Right lobe of liver (tissue), 6 donors: Measurements from ENCODE around the gene EVA1A. TPM values are rescaled to one million over a fixed set of nuclear protein-coding genes. Genes with fewer than 3 reads are reported as not detected.

Experiments used
- ATAC-seq, 4 donors: fragments of 200-7000 bp; cut with Tn5 transposase; one replicate each; pipeline ENCODE4 v1.9.1; 2020; ENCODE audit warnings: mild to moderate bottlenecking in 4 of 4, moderate library complexity in 4 of 4
- DNase-seq, 3 donors: peaks; one replicate each; pipeline ENCODE4 v3.0.0-alpha.2; 2020
- H3K27ac ChIP-seq, 3 donors: fragments of 200-600 bp; one replicate each; pipeline ENCODE4 v1.8.0; 2022
- H3K27me3 ChIP-seq, 2 donors: fragments of 200-600 bp; one replicate each; pipeline ENCODE4 v1.8.0; 2022
- H3K36me3 ChIP-seq, 4 donors: fragments of 200-600 bp; sonication (generic) in 1 of 4; one replicate each; pipeline versions ENCODE4 v1.5.1 to v1.8.0; 2017 to 2022; ENCODE audit warnings: control low read depth in 1 of 4
- H3K4me1 ChIP-seq, 4 donors: fragments of 200-600 bp; sonication (generic) in 1 of 4; one replicate each; pipeline versions ENCODE4 v1.5.1 to v1.8.0; 2017 to 2022; ENCODE audit warnings: control low read depth in 1 of 4
- H3K4me3 ChIP-seq, 3 donors: fragments of 200-600 bp; one replicate each; pipeline ENCODE4 v1.8.0; 2022
- H3K9me3 ChIP-seq, 4 donors: fragments of 200-600 bp; sonication (generic) in 1 of 4; one replicate each; pipeline versions ENCODE4 v1.5.1 to v1.8.0; 2017 to 2022; ENCODE audit warnings: control low read depth in 1 of 4
- CTCF ChIP-seq, 4 donors: fragments of 200-600 bp in 3 of 4; fragments of 450-650 bp in 1 of 4; IDR thresholded peaks; one replicate each; pipeline versions ENCODE4 v1.5.1 to v1.8.0; 2016 to 2022; ENCODE audit warnings: antibody characterized with exemption in 4 of 4, mild to moderate bottlenecking in 2 of 4
- POLR2A ChIP-seq: fragments of 450-650 bp; IDR thresholded peaks from one replicate; pipeline ENCODE4 v1.6.1; 2017; ENCODE audit warnings: antibody characterized with exemption, mild to moderate bottlenecking
- WGBS: methylation state at CpG from one replicate; pipeline ENCODE4 v1.1.6; 2018; ENCODE audit warnings: low coverage, low lambda C conversion rate; ENCODE audit not compliant: insufficient coverage; ENCODE audit errors: missing lambda C conversion rate; 5-methylcytosine and 5-hydroxymethylcytosine counted together
- intact Hi-C, 2 donors: fragments of 100-400 bp; cut with DNase I; formaldehyde crosslinking; loops; one replicate each; pipeline versions ENCODE4 v1.11.2 to v1.14.1; 2022
- long read RNA-seq: library from polyadenylated mRNA; unstranded; transcript quantifications from one replicate; pipeline ENCODE4 v2.0.0, GENCODE V29; 2019
- total RNA-seq, 6 experiments: library from RNA; depleted of rRNA in 2 of 6; stranded (reverse); fragments of >200 nt in 2 of 6; fragmentation: NEBNext Ultra II Directional in 3 of 6; extraction: Animal tissue kit (Norgen Biotek cat#: 25700) in 3 of 6; gene quantifications; one replicate each; pipeline versions ENCODE4 v1.1.0 to v1.2.4, GENCODE V29; 2016 to 2023
- donor health status: DM: no; HTN: yes; CAD: no.
- donor health status: DM: no; HTN: no; CAD: no.
- donor health status: DM: no; HTN: no; CAD: no.
- donor health status: DM: no; HTN: yes; CAD: no.
- donor health status: DM: no; HTN: yes; CAD: no.

Gene EVA1A
- total RNA-seq = 100 to 1,000 TPM in 2 of 6 experiments, 10 to 100 TPM in 4; 30.6 to 125 (median 74.5) TPM
- long read RNA-seq, transcript EVA1A-207 (3 exons, 434 nt) = major isoform, 23 of 35 reads
- long read RNA-seq, partial matches to known transcripts = 1 of 35 reads
- long read RNA-seq, other reads (novel, unspliced or antisense) = 8 of 35 reads

- H3K27me3 ChIP-seq = no peaks in the 10 kb centered on the region
- DNase-seq = peak; percentile 73 to 81 (median 80)
- peak within 1 kb of the TSS; percentile 45 to 83 (median 82) for H3K4me3 ChIP-seq
- peak; percentile 83 to 86 (median 86) for ATAC-seq
- peaks cover 0 to 8% (median 0%) of the 10 kb centered on the region in 4 donors for H3K4me1 ChIP-seq
- intact Hi-C loops = no loop called here
- peak within 1 kb of the TSS; percentile 85 to 91 (median 89) for H3K27ac ChIP-seq
- no peaks in the 10 kb centered on the region for H3K36me3 ChIP-seq
- no peaks in the 10 kb centered on the region for H3K9me3 ChIP-seq
- TF ChIP-seq CTCF (IDR thresholded peaks at IDR 0.05) (no peak), POLR2A (peak; percentile 2)
- WGBS = 8% methylated on average over 14 of the region's 46 CpGs
Observed at GRCh38 chr2:75560768-75561565, at the start of gene EVA1A. EVA1A (minus strand) TSS chr2:75560939; CDS start chr2:75518140, 42,799 bp downstream.

GRCh38 chr2:75609937-75610508 lies 49.3 kb upstream of the EVA1A start:
- intact Hi-C loops = loop anchor here (5.0 kb wide), 1 partner anchor 143 kb away; no protein-coding TSS in a partner anchor
- no peaks in the 10 kb centered on the region for H3K9me3 ChIP-seq
- no peak for ATAC-seq

GRCh38 chr2:75609334-75609689 lies 48.6 kb upstream of the EVA1A start:
- no peak for TF ChIP-seq CTCF (IDR thresholded peaks at IDR 0.05)
- no peak for TF ChIP-seq POLR2A

More at GRCh38 chr2:75609937-75610508, 49.3 kb upstream of the EVA1A start:
- Histone ChIP-seq H3K27me3 (no peaks in the 10 kb centered on the region), H3K4me3 (no peak overlapping the region), H3K4me1 (no peaks in the 10 kb centered on the region), H3K27ac (no peak overlapping the region), H3K36me3 (no peaks in the 10 kb centered on the region)
- no peak for DNase-seq
- 70% methylated on average over 2 of the region's 7 CpGs for WGBS
- no peak for TF ChIP-seq POLR2A
- TF ChIP-seq CTCF (IDR thresholded peaks at IDR 0.05) = no peak

GRCh38 chr2:75608684-75609333 lies 48.1 kb upstream of the EVA1A start:
- no peaks in the 10 kb centered on the region for H3K4me1 ChIP-seq
- DNase-seq (peak; percentile 66 to 68 (median 68)), ATAC-seq (peak; percentile 94 to 99 (median 97))
- 24% methylated on average over 9 of the region's 25 CpGs for WGBS
- intact Hi-C loops = loop anchor here (5.0 kb wide), 1 partner anchor 142 kb away; no protein-coding TSS in a partner anchor
- no peak overlapping the region for H3K27ac ChIP-seq
- TF ChIP-seq POLR2A (no peak), CTCF (IDR thresholded peaks at IDR 0.05) (peak; percentile 90 to 98 (median 96))
- H3K4me3 ChIP-seq = peak overlapping the region in 1 of 3 donors; percentile 28
- H3K36me3 ChIP-seq = no peaks in the 10 kb centered on the region
- H3K9me3 ChIP-seq = no peaks in the 10 kb centered on the region
- H3K27me3 ChIP-seq = no peaks in the 10 kb centered on the region

More at GRCh38 chr2:75609334-75609689, 48.6 kb upstream of the EVA1A start:
- Histone ChIP-seq H3K4me3 (no peak overlapping the region), H3K9me3 (no peaks in the 10 kb centered on the region), H3K27me3 (no peaks in the 10 kb centered on the region), H3K36me3 (no peaks in the 10 kb centered on the region), H3K4me1 (no peaks in the 10 kb centered on the region), H3K27ac (no peak overlapping the region)
- intact Hi-C loops = loop anchor here (5.0 kb wide), 1 partner anchor 142 kb away; no protein-coding TSS in a partner anchor
- 27% methylated on average over 5 of the region's 5 CpGs for WGBS
- DNase-seq (no peak), ATAC-seq (no peak)
